Measurements from ENCODE around the gene ESR2.
"Not testable (repeated sequence)": the region's sequence is repeated elsewhere in the genome, so short reads cannot be mapped to it uniquely, and the experiment has no call there.

DNA sequence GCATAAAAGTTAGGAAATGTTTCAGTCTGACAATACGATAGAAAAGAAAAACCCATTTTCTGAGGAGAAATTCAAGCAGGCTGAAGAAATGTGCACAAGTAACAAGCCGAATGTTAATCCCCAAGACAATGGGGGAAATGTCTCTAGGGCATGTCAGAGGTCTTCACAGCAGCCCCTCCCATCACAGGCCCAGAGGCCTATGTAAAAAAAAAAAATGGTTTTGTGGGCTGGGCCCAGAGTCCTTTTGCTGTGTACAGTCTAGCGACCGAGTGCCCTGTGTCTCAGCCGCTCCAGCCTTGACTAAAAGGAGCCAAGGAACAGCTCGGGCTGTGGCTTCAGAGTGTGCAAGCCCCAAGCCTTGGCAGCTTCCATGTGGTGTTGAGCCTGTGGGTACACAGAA, 250.9 kb downstream of the ESR2 start:
- TF ChIP-seq, protein P1, sequence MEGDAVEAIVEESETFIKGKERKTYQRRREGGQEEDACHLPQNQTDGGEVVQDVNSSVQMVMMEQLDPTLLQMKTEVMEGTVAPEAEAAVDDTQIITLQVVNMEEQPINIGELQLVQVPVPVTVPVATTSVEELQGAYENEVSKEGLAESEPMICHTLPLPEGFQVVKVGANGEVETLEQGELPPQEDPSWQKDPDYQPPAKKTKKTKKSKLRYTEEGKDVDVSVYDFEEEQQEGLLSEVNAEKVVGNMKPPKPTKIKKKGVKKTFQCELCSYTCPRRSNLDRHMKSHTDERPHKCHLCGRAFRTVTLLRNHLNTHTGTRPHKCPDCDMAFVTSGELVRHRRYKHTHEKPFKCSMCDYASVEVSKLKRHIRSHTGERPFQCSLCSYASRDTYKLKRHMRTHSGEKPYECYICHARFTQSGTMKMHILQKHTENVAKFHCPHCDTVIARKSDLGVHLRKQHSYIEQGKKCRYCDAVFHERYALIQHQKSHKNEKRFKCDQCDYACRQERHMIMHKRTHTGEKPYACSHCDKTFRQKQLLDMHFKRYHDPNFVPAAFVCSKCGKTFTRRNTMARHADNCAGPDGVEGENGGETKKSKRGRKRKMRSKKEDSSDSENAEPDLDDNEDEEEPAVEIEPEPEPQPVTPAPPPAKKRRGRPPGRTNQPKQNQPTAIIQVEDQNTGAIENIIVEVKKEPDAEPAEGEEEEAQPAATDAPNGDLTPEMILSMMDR (IDR thresholded peaks at IDR 0.05; ENCODE audit: insufficient read depth, low read length, poor library complexity, severe bottlenecking) = not testable (repeated sequence)
- not testable (repeated sequence) for TF ChIP-seq EZH2phosphoT487 (conservative IDR thresholded peaks at IDR 0.05; ENCODE audit: low read length)

Data from SU-DHL-6 (cell line).